G401.6 (cell line): ENCODE data around the gene ARHGEF7.

Experiments
- FAIRE-seq: peaks from 2 replicates; lab custom pipeline; 2012; peaks lifted over from hg19 to GRCh38; lab: Jason Lieb, UNC

Gene ARHGEF7

GRCh38 chr13:111354789-111355188, 239.7 kb downstream of the ARHGEF7 start:
- no peak for FAIRE-seq
